ENCODE data around the gene ENTHD1.
"Not testable (repeated sequence)": the region's sequence is repeated elsewhere in the genome, so short reads cannot be mapped to it uniquely, and the experiment has no call there.

- not testable (repeated sequence) for TF ChIP-seq CTCF, POLR2A (IDR thresholded peaks at IDR 0.05)
Observed at GRCh38 chr22:39875176-39875885, 18.2 kb downstream of the ENTHD1 start.
